GM23338 (cell line): Measurements from ENCODE around the gene PSD4. TPM values are rescaled to one million over a fixed set of nuclear protein-coding genes. Genes with fewer than 3 reads are reported as not detected.

ENCODE experiments used
- ATAC-seq: fragments of 200-7000 bp; cut with Tn5 transposase; 3 replicates; pipeline ENCODE4 v1.9.1; 2020
- DNase-seq: peaks from one replicate; pipeline ENCODE4 v3.0.0-alpha.2; 2015; ENCODE audit warnings: low spot score
- H2AFZ ChIP-seq: fragments of 200-600 bp; sonication (generic); 2 replicates; pipeline ENCODE4 v1.8.0; 2016; ENCODE audit warnings: antibody characterized with exemption, mild to moderate bottlenecking, moderate library complexity
- H3F3A ChIP-seq: fragments of 200-600 bp; sonication (generic); replicated peaks from 2 replicates; pipeline ENCODE4 v1.8.0; 2017; ENCODE audit warnings: antibody characterized with exemption, mixed run types, low read depth
- H3K27ac ChIP-seq: fragments of 200-600 bp; sonication (generic); 2 replicates; pipeline ENCODE4 v1.6.1; 2016; ENCODE audit warnings: low read depth
- H3K27me3 ChIP-seq: fragments of 200-600 bp; sonication (generic); 2 replicates; pipeline ENCODE4 v1.8.0; 2016; ENCODE audit warnings: mild to moderate bottlenecking, mixed run types, moderate library complexity; ENCODE audit not compliant: insufficient read depth
- H3K36me3 ChIP-seq: fragments of 200-600 bp; sonication (generic); 2 replicates; pipeline ENCODE4 v1.8.0; 2016; ENCODE audit warnings: mild to moderate bottlenecking; ENCODE audit not compliant: insufficient read depth
- H3K4me1 ChIP-seq: fragments of 200-600 bp; sonication (generic); 2 replicates; pipeline ENCODE4 v1.8.0; 2016; ENCODE audit warnings: mild to moderate bottlenecking, moderate library complexity; ENCODE audit not compliant: insufficient read depth
- H3K4me2 ChIP-seq: fragments of 200-600 bp; sonication (generic); 2 replicates; pipeline ENCODE4 v1.7.1; 2017; ENCODE audit warnings: mixed run types
- H3K4me3 ChIP-seq: fragments of 200-600 bp; sonication (generic); 2 replicates; pipeline ENCODE4 v1.6.1; 2016; ENCODE audit warnings: mixed run types
- H3K79me2 ChIP-seq: fragments of 200-600 bp; sonication (generic); replicated peaks from 2 replicates; pipeline ENCODE4 v1.8.0; 2017; ENCODE audit warnings: mild to moderate bottlenecking; ENCODE audit not compliant: insufficient read depth
- H3K9me2 ChIP-seq: fragments of 200-600 bp; sonication (generic); 2 replicates; pipeline ENCODE4 v1.8.0; 2017; ENCODE audit not compliant: insufficient read depth
- H4K20me1 ChIP-seq: fragments of 200-600 bp; sonication (generic); replicated peaks from 2 replicates; pipeline ENCODE4 v1.8.0; 2017; ENCODE audit warnings: mild to moderate bottlenecking; ENCODE audit not compliant: insufficient read depth
- H3K27ac Mint-ChIP-seq: 2 replicates; pipeline ENCODE4 v1.8.0; 2020; ENCODE audit warnings: inconsistent platforms, mild to moderate bottlenecking, moderate library complexity, mixed read lengths
- H3K27me3 Mint-ChIP-seq: 3 replicates; pipeline ENCODE4 v1.8.0; 2022; ENCODE audit warnings: low read depth, mild to moderate bottlenecking, moderate library complexity, mixed read lengths, inconsistent platforms; ENCODE audit not compliant: insufficient read depth, poor library complexity
- H3K36me3 Mint-ChIP-seq: 3 replicates; pipeline ENCODE4 v1.8.0; 2021; ENCODE audit warnings: low read depth, mild to moderate bottlenecking, inconsistent platforms, moderate library complexity, mixed read lengths
- H3K4me1 Mint-ChIP-seq: 3 replicates; pipeline ENCODE4 v1.8.0; 2020; ENCODE audit warnings: mild to moderate bottlenecking, inconsistent platforms, mixed read lengths
- H3K4me3 Mint-ChIP-seq: 3 replicates; pipeline ENCODE4 v1.8.0; 2021; ENCODE audit warnings: moderate library complexity, mild to moderate bottlenecking, inconsistent platforms, mixed read lengths
- H3K9me3 Mint-ChIP-seq: 3 replicates; pipeline ENCODE4 v1.8.0; 2020; ENCODE audit warnings: moderate library complexity, mild to moderate bottlenecking, inconsistent platforms, mixed read lengths
- EZH2phosphoT487 ChIP-seq: fragments of 200-600 bp; sonication (generic); IDR thresholded peaks from one replicate; pipeline ENCODE4 v1.8.1; 2018; ENCODE audit warnings: antibody characterized with exemption; ENCODE audit not compliant: unreplicated experiment
- STAT1 ChIP-seq: IDR thresholded peaks from one replicate; pipeline ENCODE4 v1.6.1; 2016; ENCODE audit warnings: antibody characterized with exemption; ENCODE audit not compliant: unreplicated experiment
- ZNF114 ChIP-seq: fragments of 250-450 bp; sonication (Bioruptor Pico); IDR thresholded peaks from 2 replicates; pipeline ENCODE4 v1.5.0; 2020; ENCODE audit warnings: mild to moderate bottlenecking, moderate library complexity
- polyA plus RNA-seq: library from polyadenylated mRNA; unstranded; fragments of >200 nt; fragmentation: Nextera tagmentation; extraction: Ambion mirVana; gene quantifications from 2 replicates; pipeline ENCODE4 v1.2.1, GENCODE V29; 2016
- total RNA-seq: library from RNA; depleted of rRNA; stranded (reverse); fragments of >200 nt; shearing (Covaris generic); gene quantifications from 2 replicates; pipeline ENCODE4 v1.2.3, GENCODE V29; 2014
- TF ChIP-seq, protein P1 (sequence below), 2 experiments: fragments of 200-600 bp in 1 of 2; sonication (generic) in 1 of 2; conservative IDR thresholded peaks; 2 replicates each; pipeline versions ENCODE4 v1.5.1 to v1.6.1; 2016 to 2017; ENCODE audit warnings: antibody characterized with exemption in 2 of 2, low read depth in 2 of 2, mild to moderate bottlenecking in 2 of 2, moderate library complexity in 1 of 2
- TF ChIP-seq, protein P2 (sequence below): fragments of 250-450 bp; sonication (Bioruptor Pico); IDR thresholded peaks from 2 replicates; pipeline ENCODE4 v1.5.0; 2020; ENCODE audit warnings: mild to moderate bottlenecking, moderate library complexity

PSD4 gene
- total and polyA plus RNA-seq, 2 experiments from 2014 or later, result 0.06 to 0.66 TPM

DNA sequence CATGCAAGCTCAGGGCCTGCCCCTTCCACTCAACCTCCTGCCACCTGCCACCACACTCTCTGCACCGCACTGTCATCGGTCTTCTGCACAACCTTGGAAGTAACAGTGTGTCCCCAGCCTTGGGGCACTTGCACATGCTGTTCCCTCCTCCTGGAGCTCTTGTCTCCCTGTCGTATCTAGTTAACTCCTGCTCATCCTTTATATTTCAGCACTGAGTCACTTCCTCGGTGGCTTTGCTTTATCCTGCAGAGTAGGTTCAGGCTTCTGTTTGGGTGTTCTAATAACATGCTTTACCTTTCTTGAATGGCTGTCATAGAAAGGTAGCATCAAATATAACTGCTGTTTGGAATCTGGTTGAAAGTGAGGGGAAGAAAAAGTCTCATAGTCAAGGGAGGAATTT lies 79.7 kb downstream of the PSD4 start:
- Mint-ChIP-seq H3K4me1 (peaks cover 12% of the 10 kb centered on the region), H3K9me3 (no peaks in the 10 kb centered on the region), H3K27ac (no peak overlapping the region), H3K36me3 (no peaks in the 10 kb centered on the region), H3K4me3 (no peak overlapping the region), H3K27me3 (no peaks in the 10 kb centered on the region)
- Histone ChIP-seq H3K36me3 (no peaks in the 10 kb centered on the region), H4K20me1 (no peaks in the 10 kb centered on the region), H3K4me1 (peaks cover 7% of the 10 kb centered on the region), H3F3A (no peaks in the 10 kb centered on the region), H2AFZ (no peak overlapping the region), H3K4me3 (no peak overlapping the region), H3K79me2 (no peaks in the 10 kb centered on the region), H3K27ac (no peak overlapping the region), H3K4me2 (no peak overlapping the region), H3K27me3 (no peaks in the 10 kb centered on the region), H3K9me2 (no peaks in the 10 kb centered on the region)
- DNase-seq (no peak), ATAC-seq (no peak)
- TF ChIP-seq EZH2phosphoT487 (no peak), STAT1 (no peak), ZNF114 (CRISPR knock-in tag) (no peak)
- TF ChIP-seq, protein P1, sequence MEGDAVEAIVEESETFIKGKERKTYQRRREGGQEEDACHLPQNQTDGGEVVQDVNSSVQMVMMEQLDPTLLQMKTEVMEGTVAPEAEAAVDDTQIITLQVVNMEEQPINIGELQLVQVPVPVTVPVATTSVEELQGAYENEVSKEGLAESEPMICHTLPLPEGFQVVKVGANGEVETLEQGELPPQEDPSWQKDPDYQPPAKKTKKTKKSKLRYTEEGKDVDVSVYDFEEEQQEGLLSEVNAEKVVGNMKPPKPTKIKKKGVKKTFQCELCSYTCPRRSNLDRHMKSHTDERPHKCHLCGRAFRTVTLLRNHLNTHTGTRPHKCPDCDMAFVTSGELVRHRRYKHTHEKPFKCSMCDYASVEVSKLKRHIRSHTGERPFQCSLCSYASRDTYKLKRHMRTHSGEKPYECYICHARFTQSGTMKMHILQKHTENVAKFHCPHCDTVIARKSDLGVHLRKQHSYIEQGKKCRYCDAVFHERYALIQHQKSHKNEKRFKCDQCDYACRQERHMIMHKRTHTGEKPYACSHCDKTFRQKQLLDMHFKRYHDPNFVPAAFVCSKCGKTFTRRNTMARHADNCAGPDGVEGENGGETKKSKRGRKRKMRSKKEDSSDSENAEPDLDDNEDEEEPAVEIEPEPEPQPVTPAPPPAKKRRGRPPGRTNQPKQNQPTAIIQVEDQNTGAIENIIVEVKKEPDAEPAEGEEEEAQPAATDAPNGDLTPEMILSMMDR (conservative IDR thresholded peaks at IDR 0.05; ENCODE audit: low read depth in 2 of 2), result no peak
- TF ChIP-seq, protein P2, sequence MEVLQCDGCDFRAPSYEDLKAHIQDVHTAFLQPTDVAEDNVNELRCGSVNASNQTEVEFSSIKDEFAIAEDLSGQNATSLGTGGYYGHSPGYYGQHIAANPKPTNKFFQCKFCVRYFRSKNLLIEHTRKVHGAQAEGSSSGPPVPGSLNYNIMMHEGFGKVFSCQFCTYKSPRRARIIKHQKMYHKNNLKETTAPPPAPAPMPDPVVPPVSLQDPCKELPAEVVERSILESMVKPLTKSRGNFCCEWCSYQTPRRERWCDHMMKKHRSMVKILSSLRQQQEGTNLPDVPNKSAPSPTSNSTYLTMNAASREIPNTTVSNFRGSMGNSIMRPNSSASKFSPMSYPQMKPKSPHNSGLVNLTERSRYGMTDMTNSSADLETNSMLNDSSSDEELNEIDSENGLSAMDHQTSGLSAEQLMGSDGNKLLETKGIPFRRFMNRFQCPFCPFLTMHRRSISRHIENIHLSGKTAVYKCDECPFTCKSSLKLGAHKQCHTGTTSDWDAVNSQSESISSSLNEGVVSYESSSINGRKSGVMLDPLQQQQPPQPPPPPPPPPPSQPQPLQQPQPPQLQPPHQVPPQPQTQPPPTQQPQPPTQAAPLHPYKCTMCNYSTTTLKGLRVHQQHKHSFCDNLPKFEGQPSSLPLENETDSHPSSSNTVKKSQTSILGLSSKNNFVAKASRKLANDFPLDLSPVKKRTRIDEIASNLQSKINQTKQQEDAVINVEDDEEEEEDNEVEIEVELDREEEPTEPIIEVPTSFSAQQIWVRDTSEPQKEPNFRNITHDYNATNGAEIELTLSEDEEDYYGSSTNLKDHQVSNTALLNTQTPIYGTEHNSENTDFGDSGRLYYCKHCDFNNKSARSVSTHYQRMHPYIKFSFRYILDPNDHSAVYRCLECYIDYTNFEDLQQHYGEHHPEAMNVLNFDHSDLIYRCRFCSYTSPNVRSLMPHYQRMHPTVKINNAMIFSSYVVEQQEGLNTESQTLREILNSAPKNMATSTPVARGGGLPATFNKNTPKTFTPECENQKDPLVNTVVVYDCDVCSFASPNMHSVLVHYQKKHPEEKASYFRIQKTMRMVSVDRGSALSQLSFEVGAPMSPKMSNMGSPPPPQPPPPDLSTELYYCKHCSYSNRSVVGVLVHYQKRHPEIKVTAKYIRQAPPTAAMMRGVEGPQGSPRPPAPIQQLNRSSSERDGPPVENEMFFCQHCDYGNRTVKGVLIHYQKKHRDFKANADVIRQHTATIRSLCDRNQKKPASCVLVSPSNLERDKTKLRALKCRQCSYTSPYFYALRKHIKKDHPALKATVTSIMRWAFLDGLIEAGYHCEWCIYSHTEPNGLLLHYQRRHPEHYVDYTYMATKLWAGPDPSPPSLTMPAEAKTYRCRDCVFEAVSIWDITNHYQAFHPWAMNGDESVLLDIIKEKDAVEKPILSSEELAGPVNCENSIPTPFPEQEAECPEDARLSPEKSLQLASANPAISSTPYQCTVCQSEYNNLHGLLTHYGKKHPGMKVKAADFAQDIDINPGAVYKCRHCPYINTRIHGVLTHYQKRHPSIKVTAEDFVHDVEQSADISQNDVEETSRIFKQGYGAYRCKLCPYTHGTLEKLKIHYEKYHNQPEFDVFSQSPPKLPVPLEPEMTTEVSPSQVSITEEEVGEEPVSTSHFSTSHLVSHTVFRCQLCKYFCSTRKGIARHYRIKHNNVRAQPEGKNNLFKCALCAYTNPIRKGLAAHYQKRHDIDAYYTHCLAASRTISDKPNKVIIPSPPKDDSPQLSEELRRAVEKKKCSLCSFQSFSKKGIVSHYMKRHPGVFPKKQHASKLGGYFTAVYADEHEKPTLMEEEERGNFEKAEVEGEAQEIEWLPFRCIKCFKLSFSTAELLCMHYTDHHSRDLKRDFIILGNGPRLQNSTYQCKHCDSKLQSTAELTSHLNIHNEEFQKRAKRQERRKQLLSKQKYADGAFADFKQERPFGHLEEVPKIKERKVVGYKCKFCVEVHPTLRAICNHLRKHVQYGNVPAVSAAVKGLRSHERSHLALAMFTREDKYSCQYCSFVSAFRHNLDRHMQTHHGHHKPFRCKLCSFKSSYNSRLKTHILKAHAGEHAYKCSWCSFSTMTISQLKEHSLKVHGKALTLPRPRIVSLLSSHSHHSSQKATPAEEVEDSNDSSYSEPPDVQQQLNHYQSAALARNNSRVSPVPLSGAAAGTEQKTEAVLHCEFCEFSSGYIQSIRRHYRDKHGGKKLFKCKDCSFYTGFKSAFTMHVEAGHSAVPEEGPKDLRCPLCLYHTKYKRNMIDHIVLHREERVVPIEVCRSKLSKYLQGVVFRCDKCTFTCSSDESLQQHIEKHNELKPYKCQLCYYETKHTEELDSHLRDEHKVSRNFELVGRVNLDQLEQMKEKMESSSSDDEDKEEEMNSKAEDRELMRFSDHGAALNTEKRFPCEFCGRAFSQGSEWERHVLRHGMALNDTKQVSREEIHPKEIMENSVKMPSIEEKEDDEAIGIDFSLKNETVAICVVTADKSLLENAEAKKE (CRISPR knock-in tag), result no peak
